GM10847 (cell line): ENCODE results near the gene CAD.

Experiments
- POLR2A ChIP-seq: IDR thresholded peaks from 2 replicates; pipeline ENCODE4 v1.6.1; 2011; ENCODE audit not compliant: insufficient read length; ENCODE audit errors: extremely low read depth

The CAD gene

GRCh38 chr2:27191070-27191829 is 25.9 kb upstream of the CAD start:
- no peak for TF ChIP-seq POLR2A

- TF ChIP-seq POLR2A: no peak
Observed at GRCh38 chr2:27194538-27195354, 22.4 kb upstream of the CAD start.

DNA sequence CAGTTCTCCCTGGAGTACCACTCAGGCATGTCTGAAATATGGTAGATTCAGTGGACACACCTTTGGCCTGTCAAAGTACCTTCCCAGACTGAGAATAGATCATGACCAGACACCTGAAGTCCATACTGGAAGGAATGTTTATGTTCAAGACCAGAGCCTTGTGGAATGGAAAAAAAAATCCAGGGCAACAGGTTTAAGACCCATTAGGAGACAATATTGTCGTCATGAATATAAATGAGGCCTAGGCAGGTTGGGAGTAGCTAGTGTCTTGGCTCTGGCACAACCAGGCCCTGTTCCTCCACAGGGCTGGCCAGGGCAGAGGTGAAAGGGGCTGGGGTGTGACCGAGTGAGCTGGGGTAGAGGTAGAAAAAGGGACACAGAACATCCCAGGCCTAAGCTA is 18.5 kb upstream of the CAD start:
- no peak for TF ChIP-seq POLR2A

DNA sequence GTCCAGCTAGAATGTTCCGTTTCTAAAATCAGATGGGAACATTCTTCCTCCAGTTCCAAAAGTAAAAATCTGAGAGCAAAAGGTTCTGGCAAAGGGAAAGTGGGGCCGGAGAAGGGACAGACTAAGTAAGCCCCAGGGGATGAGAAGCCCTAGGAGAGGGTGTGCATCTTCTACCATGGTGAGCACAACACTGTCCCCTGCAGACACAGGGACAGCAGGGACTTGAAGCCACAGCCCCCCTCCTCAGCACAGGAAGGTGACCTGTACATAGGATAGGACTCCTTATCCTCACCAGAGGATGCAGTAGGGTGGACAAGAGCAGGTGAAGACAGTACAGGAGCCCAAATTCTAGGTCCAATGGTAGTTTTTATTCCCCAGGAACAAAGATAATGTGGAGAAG is 17.9 kb upstream of the CAD start:
- no peak for TF ChIP-seq POLR2A

- no peak for TF ChIP-seq POLR2A
Observed at GRCh38 chr2:27201675-27202074, 15.5 kb upstream of the CAD start.

DNA sequence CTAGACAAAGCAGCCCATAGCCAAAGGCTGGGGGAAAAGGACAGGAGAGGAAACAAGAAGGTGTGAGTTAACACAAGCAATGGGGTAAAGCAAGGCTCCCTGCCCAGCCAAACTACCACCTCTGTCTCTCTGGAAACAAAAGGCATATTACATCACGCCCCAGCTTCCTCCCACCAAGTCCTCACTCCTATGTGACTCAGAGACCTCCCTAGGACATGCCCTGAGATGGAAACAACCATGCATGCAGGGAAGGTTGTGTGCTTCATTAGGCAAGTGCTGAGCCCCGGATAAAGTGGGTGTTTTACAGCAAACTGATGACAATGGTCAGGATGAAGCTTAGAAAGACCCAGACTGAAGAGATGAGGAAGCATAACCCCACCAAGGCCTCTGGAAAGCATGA is 14.3 kb upstream of the CAD start:
- no peak for TF ChIP-seq POLR2A

- TF ChIP-seq POLR2A: no peak
Observed at GRCh38 chr2:27203741-27204140, 13.4 kb upstream of the CAD start.

- TF ChIP-seq POLR2A: no peak
Observed at GRCh38 chr2:27204566-27204965, 12.6 kb upstream of the CAD start.

GRCh38 chr2:27205206-27205605 is 12.0 kb upstream of the CAD start:
- no peak for TF ChIP-seq POLR2A

DNA sequence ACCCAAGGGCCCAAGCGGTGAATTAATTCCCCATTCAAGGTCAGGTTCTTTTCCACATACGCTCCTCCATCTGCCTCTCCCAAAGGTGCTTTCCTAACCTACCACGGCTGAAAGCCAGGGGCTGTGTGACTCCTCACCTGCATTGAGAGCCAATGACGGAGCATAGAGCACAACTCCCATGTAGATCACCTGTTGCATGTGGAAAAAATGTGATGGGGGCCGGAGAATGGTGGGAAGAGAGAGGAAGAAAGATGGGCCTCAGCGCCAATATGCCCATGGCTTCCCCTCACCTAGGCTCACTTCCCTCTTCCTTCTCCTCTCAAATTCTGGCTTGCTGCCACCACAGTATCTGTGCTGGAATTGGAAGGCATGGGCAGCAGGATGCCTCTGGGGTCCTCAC is 10.8 kb upstream of the CAD start:
- TF ChIP-seq POLR2A: no peak

- TF ChIP-seq POLR2A: no peak
Observed at GRCh38 chr2:27208486-27209050, 8.6 kb upstream of the CAD start.

DNA sequence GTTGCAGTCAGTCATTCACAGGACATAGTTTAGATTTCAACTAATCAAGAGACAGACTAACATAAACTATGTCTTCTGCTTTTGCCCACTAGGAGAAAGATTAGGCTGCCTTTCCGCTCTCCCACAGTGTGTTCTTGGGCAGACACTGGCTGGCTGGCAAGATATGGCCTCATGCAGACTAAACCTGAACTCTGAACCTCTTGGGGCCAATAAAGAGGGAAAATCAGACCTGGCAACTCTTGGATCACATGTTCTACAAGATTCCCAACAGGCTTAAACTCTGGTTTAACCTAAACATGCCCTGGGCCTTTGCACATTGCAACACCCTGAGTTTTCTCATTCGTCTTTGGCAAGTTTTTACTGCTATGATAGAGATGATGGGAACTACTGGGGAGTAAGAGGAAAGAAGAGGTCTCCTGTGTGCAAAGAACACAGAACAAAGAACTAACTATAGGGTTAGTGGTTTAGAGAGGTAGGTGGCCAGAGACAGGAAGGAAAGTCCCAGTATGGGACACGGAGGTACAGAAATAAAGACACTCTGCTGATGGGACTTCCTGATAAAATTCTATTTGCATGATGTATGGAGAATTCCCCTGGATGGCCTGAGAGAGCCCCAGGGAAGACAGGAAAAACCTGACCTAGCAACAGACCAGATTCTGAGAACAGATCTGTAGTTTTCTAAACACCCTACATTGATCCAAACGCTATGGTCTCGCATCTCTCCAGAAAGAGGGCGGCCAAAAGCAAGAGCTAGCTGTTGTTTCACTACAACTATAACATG is 7.4 kb upstream of the CAD start:
- no peak for TF ChIP-seq POLR2A

- TF ChIP-seq POLR2A: no peak
Observed at GRCh38 chr2:27211241-27211942, 5.8 kb upstream of the CAD start.

DNA sequence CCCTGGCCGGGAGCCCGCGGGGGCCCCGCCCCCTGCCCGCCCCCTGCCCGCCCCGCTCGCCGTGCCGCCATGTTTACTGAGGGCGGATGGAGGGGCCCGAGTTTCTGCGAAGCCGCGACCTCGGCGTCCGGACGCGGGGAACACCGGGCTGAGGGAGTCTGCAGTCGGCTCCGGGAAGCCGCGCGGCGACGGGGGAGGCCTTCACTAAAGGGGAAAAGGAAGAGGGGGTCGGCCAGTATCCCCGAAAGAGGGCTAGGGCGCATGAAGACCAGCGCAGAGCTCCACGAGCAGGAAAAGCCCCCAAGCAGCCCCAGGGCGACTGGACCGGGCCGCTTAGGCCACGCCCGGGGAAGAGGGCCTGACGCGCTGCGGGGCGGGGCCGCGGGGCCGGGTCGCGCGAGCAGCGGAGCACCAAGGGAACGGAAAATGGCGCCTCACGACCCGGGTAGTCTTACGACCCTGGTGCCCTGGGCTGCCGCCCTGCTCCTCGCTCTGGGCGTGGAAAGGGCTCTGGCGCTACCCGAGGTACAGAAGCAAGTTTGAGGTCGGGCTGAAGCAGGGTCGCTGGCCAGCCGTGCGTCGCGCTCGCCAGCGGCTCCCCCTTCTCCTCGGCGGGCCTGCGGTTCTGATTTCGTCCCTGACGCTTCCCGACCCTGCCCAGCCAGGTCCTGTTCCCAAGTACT is 5.1 kb upstream of the CAD start, which contains the start of the genes ATRAID and SLC5A6:
TSS of gene ATRAID (plus strand) at position 99 of the 683 bp plus-strand sequence. CDS start at position 427, 328 bp downstream.
TSS of gene SLC5A6 (minus strand) at position 326 of the 683 bp plus-strand sequence. CDS start 4,618 bp downstream, outside the sequence.
- peak; percentile 88 for TF ChIP-seq POLR2A
